Measurements from ENCODE around the gene IWS1. TPM values are rescaled to one million over a fixed set of nuclear protein-coding genes. Genes with fewer than 3 reads are reported as not detected.

The IWS1 gene
- total RNA-seq, 2 donors from 2014 or later: 91.4 to 107 TPM

DNA sequence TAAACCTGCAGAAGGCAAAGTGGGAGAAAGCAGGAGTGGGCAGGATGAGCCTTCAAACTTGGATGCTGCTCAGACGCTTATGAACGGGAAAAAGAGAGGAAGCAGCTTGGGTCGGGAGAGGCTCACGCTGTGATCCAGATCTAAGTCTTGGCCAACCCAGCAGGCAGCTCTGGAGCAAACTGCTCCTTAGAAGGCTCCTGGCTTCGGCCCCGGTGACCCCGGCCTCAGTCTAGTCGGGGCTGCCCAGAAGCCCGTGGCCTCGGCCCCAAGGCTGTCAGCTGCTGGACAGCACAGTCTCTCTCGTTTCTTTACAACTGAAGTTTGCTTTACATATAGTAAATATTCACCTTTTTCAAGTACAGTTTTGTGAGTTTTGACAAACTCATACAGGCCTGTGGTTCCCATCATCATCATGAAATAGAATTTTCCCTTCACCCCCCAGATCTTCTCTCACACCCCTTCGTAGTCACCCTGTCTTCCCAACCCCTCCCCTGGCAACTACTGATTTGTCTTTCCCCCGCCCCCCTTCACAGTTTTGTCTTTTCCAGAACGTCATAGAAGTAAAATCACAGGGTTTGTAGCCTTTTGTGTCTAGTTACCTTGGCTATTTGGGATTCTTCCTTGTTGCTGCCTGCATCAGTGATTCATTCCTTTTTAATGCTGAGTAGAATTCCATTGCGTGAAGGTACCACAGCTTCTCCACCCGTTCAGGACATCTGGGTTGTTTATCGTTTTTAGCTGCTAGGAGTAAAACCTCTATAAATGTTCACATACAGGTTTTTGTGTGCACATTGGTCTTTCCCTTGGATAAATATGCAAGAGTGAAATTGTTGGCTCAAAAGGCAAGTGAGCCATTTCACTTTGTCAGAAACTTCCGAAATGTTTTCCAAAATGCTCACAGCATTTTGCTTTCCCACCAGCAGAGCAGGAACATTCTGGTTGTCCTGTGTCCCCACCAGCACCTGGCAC, 44.3 kb upstream of the IWS1 start:
- no peaks in the 10 kb centered on the region for H3K4me1 ChIP-seq (ENCODE audit: control insufficient read depth, insufficient read depth, low read length)

DNA sequence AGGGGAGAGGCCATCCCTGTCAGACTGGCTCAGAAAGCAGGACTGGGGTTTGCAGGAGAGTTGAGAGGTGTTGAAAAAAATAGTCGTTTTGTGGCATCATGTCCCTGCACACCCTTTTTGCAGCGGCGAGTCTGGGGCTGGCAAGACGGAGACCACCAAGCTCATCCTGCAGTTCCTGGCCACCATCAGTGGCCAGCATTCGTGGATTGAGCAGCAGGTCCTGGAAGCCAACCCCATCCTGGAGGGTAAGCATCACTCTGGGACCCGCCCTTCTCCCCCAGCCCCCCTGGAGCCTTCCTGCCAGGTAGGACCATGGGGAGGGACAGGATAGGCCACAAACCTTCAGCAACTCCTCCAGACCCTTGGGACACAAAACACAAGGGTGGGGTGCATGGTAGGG, 43.4 kb upstream of the IWS1 start:
- Histone ChIP-seq H3K27ac (ENCODE audit: low read depth, low read length) (no peak overlapping the region), H3K4me3 (ENCODE audit: low read length) (no peak overlapping the region), H3K4me1 (ENCODE audit: control insufficient read depth, insufficient read depth, low read length) (no peaks in the 10 kb centered on the region), H3K9ac (ENCODE audit: extremely low read depth, low read length, poor library complexity, severe bottlenecking) (no peak overlapping the region), H3K36me3 (ENCODE audit: control insufficient read depth, insufficient read depth, low read length) (no peaks in the 10 kb centered on the region), H3K27me3 (ENCODE audit: control insufficient read depth, insufficient read depth, low read length, poor library complexity, severe bottlenecking) (no peaks in the 10 kb centered on the region), H3K9me3 (ENCODE audit: control insufficient read depth, low read length) (no peaks in the 10 kb centered on the region)
- H3K4me3 Mint-ChIP-seq: no peak overlapping the region
- peak; percentile 32 for DNase-seq
- no peak overlapping the region for H3K27ac Mint-ChIP-seq
- no peaks in the 10 kb centered on the region for H3K9me3 Mint-ChIP-seq
- TF ChIP-seq, protein P1, sequence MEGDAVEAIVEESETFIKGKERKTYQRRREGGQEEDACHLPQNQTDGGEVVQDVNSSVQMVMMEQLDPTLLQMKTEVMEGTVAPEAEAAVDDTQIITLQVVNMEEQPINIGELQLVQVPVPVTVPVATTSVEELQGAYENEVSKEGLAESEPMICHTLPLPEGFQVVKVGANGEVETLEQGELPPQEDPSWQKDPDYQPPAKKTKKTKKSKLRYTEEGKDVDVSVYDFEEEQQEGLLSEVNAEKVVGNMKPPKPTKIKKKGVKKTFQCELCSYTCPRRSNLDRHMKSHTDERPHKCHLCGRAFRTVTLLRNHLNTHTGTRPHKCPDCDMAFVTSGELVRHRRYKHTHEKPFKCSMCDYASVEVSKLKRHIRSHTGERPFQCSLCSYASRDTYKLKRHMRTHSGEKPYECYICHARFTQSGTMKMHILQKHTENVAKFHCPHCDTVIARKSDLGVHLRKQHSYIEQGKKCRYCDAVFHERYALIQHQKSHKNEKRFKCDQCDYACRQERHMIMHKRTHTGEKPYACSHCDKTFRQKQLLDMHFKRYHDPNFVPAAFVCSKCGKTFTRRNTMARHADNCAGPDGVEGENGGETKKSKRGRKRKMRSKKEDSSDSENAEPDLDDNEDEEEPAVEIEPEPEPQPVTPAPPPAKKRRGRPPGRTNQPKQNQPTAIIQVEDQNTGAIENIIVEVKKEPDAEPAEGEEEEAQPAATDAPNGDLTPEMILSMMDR (conservative IDR thresholded peaks at IDR 0.05): no peak
- H3K36me3 Mint-ChIP-seq (ENCODE audit: low read depth): no peaks in the 10 kb centered on the region
- peaks cover 7% of the 10 kb centered on the region for H3K4me1 Mint-ChIP-seq
- 95 to 100% methylated on average over 3 to 6 of the region's 6 CpGs for WGBS, 2 experiments (ENCODE audit: insufficient coverage in 1 of 2, insufficient read length in 1 of 2)
- H3K27me3 Mint-ChIP-seq (ENCODE audit: insufficient read depth): no peaks in the 10 kb centered on the region

More for the DNA sequence above, 44.3 kb upstream of the IWS1 start:
- H3K4me1 Mint-ChIP-seq: peaks cover 7% of the 10 kb centered on the region
- H3K27ac Mint-ChIP-seq: no peak overlapping the region
- no peaks in the 10 kb centered on the region for H3K27me3 Mint-ChIP-seq (ENCODE audit: insufficient read depth)
- no peaks in the 10 kb centered on the region for H3K9me3 ChIP-seq (ENCODE audit: control insufficient read depth, low read length)
- WGBS, 2 experiments (ENCODE audit: insufficient coverage in 1 of 2, insufficient read length in 1 of 2): 87 to 88% methylated on average over 11 to 18 of the region's 18 CpGs
- no peaks in the 10 kb centered on the region for H3K36me3 Mint-ChIP-seq (ENCODE audit: low read depth)
- H3K4me3 ChIP-seq (ENCODE audit: low read length): no peak overlapping the region
- H3K36me3 ChIP-seq (ENCODE audit: control insufficient read depth, insufficient read depth, low read length): no peaks in the 10 kb centered on the region
- H3K9me3 Mint-ChIP-seq: no peaks in the 10 kb centered on the region
- DNase-seq: peak; percentile 31
- no peaks in the 10 kb centered on the region for H3K27me3 ChIP-seq (ENCODE audit: control insufficient read depth, insufficient read depth, low read length, poor library complexity, severe bottlenecking)
- no peak overlapping the region for H3K4me3 Mint-ChIP-seq
- H3K9ac ChIP-seq (ENCODE audit: extremely low read depth, low read length, poor library complexity, severe bottlenecking): no peak overlapping the region
- no peak overlapping the region for H3K27ac ChIP-seq (ENCODE audit: low read depth, low read length)
- TF ChIP-seq, protein P1 (conservative IDR thresholded peaks at IDR 0.05): no peak

DNA sequence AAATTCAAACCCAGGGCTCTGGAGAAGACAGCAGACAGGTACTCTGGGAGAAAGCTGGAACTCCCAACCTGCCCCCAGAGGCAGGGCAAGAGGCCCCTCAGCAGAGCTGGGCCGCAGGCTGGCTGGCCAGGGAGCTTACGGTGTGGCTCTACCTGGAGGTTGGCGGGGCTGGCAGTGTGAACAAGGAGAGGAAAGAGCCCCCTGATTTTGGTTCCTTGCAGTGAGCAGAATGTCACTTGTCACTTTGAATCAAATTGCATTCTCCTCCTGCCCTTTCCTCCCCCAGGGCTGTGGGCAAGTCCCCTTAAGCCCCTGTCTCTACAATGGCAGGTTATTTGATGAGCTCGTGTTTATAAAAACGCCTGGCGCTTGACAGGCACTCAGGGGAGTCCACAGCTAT, 41.8 kb upstream of the IWS1 start:
- TF ChIP-seq, protein P1 (conservative IDR thresholded peaks at IDR 0.05): no peak
- Mint-ChIP-seq H3K4me1 (peaks cover 7% of the 10 kb centered on the region), H3K9me3 (no peaks in the 10 kb centered on the region), H3K27ac (no peak overlapping the region), H3K27me3 (ENCODE audit: insufficient read depth) (no peaks in the 10 kb centered on the region), H3K36me3 (ENCODE audit: low read depth) (no peaks in the 10 kb centered on the region), H3K4me3 (no peak overlapping the region)
- Histone ChIP-seq H3K9ac (ENCODE audit: extremely low read depth, low read length, poor library complexity, severe bottlenecking) (no peak overlapping the region), H3K36me3 (ENCODE audit: control insufficient read depth, insufficient read depth, low read length) (no peaks in the 10 kb centered on the region), H3K4me3 (ENCODE audit: low read length) (no peak overlapping the region), H3K27ac (ENCODE audit: low read depth, low read length) (no peak overlapping the region), H3K27me3 (ENCODE audit: control insufficient read depth, insufficient read depth, low read length, poor library complexity, severe bottlenecking) (no peaks in the 10 kb centered on the region), H3K9me3 (ENCODE audit: control insufficient read depth, low read length) (no peaks in the 10 kb centered on the region), H3K4me1 (ENCODE audit: control insufficient read depth, insufficient read depth, low read length) (no peaks in the 10 kb centered on the region)
- WGBS, 2 experiments (ENCODE audit: insufficient coverage in 1 of 2, insufficient read length in 1 of 2): 93 to 96% methylated on average over 3 to 6 of the region's 6 CpGs
- DNase-seq: peak; percentile 49
